ENCODE measurements around the gene DUSP19.
"Not testable (repeated sequence)": the region's sequence is repeated elsewhere in the genome, so short reads cannot be mapped to it uniquely, and the experiment has no call there.

The DUSP19 gene

DNA sequence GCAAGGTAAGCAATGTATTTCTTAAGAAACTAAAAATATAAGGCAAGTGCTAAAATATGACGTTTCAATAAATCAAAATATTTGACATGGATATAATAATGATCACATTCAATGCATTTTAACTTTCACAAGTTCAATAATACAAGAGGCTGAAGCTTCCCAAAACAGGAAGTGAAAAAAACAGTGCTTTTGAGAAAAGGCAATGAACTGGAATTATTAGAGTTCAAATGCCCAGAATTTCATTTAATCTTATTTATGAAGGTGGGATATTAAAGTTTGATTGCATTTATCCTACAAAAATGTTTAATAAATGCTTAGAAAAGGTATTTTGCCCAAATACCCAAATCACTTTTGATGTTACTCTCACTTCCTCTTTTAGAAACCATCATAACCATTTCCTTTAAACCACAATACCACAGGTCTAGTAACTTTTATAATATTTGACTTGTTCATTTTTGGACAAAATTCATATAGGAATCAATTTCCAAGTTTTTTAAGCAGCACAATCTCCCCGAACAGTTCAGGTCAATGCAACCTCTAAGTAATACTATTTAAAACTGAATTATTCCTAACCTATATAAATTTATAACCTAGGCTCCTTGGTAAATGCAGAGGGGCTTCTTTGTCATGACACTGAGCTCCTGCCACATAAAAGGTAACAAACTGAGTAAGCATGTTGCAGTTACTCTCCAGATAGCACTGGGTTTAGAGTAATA lies 42.4 kb upstream of the DUSP19 start:
- no peak for DNase-seq (ENCODE audit: low read depth)
- TF ChIP-seq, protein P1, sequence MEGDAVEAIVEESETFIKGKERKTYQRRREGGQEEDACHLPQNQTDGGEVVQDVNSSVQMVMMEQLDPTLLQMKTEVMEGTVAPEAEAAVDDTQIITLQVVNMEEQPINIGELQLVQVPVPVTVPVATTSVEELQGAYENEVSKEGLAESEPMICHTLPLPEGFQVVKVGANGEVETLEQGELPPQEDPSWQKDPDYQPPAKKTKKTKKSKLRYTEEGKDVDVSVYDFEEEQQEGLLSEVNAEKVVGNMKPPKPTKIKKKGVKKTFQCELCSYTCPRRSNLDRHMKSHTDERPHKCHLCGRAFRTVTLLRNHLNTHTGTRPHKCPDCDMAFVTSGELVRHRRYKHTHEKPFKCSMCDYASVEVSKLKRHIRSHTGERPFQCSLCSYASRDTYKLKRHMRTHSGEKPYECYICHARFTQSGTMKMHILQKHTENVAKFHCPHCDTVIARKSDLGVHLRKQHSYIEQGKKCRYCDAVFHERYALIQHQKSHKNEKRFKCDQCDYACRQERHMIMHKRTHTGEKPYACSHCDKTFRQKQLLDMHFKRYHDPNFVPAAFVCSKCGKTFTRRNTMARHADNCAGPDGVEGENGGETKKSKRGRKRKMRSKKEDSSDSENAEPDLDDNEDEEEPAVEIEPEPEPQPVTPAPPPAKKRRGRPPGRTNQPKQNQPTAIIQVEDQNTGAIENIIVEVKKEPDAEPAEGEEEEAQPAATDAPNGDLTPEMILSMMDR (IDR thresholded peaks at IDR 0.05; ENCODE audit: low read depth, low read length, missing control alignments): no peak
- H3K4me3 ChIP-seq (ENCODE audit: low read depth, low read length): no peak overlapping the region

DNA sequence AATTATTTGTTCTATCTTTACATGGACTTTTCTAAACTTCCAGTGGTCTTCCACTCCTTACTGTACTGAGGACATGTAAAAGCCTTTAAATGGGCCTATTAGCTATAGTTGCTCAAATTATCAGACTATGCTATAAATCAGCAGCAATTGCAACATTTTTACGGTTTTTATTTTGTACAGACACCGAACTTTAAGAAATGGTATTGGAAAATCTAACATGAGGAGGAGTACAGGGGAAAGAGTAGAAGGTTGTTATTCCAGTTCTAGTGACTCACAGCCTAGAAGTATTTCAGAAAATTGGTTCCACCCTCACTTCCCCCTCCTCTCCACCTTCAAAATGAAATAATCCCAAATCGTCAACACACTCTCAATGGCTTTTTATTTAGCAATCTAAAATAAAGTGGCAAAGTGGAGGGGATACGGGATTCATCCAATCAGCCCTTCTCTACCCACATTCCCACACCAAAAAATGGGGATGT lies 41.4 kb upstream of the DUSP19 start:
- TF ChIP-seq, protein P1 (IDR thresholded peaks at IDR 0.05; ENCODE audit: low read depth, low read length, missing control alignments): no peak
- no peak for DNase-seq (ENCODE audit: low read depth)
- peak overlapping the region; percentile 69 for H3K4me3 ChIP-seq (ENCODE audit: low read depth, low read length)

DNA sequence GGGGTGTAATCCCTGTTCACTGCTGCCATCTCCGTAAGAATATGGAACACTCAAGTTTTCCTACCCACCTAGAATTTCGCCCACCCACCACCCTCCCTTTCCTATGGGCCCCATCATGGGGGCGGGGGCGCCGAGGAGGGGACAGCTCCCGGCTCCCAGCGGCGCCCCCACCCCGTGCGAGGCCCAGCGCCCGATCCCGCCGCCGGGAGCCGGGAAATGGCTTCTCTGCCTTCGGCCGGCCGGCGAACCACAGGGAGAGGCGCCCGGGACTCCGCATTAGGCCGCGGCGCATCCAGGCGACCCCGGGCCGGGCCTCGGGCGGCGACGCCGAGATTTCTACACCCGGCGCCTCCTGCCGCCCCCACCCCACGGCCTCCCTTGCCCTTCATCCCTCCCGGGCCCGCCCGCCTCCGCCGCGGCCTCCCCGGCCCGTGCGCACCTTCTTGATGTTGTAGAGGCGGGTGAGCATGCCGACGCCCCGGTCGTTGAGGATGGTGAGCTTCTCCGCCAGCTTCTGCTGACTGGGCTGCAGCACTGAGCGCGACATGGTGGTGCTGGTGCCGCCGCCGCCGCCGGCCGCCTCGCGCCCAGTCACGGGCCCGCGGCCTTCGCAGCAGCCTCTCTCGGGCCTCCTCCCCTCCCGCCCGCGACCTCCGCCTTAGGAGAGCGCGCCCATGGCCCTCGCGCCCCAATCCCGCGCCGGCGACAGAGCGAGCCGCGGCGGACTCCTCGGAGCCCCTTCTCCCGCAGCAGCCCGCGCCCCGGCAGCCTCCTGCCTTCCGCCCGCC lies 40.8 kb upstream of the DUSP19 start:
- peak overlapping the region; percentile 69 for H3K4me3 ChIP-seq (ENCODE audit: low read depth, low read length)
- no peak for DNase-seq (ENCODE audit: low read depth)
- TF ChIP-seq, protein P1 (IDR thresholded peaks at IDR 0.05; ENCODE audit: low read depth, low read length, missing control alignments): no peak

DNA sequence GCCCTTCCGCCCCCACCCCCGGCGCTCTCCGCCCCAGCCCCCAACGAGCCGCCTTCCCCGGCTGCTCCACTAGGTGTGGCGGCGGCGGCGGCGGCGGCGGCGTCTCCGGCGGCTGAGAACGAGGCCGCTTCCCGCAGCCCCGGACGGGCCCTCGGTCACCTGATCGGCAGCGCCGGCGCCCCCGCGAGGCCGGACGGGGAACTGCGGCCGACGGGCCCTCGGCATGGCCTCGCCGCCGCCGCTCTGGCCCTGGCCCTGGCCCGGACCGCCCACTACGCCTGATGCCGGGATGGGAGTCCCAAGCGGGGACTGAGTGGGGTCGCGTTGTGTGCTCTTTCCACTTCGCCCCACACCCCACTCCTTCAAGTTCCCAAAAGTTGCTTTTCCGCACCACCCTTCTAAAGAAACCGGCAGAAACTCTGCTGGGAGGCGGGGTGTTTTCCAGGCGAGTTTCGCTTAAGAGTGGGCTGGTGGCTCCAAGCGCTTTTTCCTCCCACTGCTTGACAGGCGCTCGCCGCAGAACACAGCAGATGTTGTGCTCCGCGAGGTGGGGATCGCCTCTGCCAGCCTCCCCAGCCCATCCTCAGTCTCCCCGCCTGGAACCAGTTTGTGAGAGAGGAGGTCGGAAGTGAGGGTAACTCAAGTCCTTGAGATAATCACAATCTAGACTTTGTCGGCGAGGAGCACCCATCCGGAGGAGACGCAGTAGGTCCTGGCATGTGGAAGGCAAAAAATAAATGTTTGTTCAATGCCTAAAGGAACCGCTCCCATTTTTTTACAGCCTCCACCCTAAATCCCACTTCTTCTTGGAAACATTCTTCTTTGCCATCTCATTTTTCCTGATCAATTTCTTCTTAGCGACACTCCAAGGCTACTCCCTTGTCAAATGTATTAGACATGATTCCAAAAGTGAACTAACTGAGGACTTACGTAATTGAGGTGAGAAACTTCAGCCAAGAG lies 39.9 kb upstream of the DUSP19 start, which contains the start of gene NCKAP1:
Gene NCKAP1 (minus strand): TSS at position 117 of the 960 bp plus-strand sequence. CDS start 358 bp downstream, outside the sequence.
- TF ChIP-seq, protein P1 (IDR thresholded peaks at IDR 0.05; ENCODE audit: low read depth, low read length, missing control alignments): peak; percentile 73
- no peak for DNase-seq (ENCODE audit: low read depth)

DNA sequence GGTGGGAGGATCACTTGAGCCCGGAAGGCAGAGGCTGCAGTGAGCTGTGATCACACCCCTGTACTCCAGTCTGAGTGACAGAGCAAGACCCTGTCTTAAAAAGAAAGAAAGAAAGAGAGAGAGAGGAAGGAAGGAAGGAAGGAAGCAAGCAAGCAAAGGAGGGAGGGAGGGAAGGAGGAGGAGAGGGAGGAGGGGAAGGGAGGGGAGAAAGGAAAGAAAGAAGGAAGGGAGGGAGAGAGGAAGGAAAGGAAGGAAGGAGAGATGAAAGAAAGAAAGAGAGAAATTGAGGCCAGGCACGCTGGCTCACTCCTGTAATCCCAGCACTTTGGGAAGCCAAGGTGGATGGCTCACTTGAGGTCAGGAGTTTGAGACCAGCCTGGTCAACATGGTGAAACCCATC lies 37.9 kb upstream of the DUSP19 start:
- TF ChIP-seq, protein P1 (IDR thresholded peaks at IDR 0.05; ENCODE audit: low read depth, low read length, missing control alignments): no peak
- DNase-seq (ENCODE audit: low read depth): no peak
- H3K4me3 ChIP-seq (ENCODE audit: low read depth, low read length): no peak overlapping the region

More for the DNA sequence above, 39.9 kb upstream of the DUSP19 start, which contains the start of gene NCKAP1:
- peak within 1 kb of the TSS; percentile 69 for H3K4me3 ChIP-seq (ENCODE audit: low read depth, low read length)

DNA sequence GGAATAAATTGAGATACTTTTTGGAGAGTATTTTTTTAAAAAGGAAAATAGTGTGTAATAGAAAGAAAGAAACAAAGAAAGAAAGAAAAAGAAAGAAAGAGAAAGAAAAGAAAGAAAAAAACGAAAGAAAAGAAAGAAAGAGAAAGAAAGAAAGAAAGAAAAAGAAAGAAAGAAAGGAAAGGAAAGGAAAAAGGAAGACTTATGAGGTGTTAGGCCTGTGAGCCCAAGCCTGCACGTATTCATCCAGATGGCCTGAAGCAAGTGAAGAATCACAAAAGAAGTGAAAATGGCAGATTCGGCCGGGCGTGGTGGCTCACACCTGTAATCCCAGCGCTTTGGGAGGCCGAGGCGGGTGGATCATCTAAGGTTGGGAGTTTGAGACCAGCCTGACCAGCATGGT lies 35.0 kb upstream of the DUSP19 start:
- H3K4me3 ChIP-seq (ENCODE audit: low read depth, low read length); DNase-seq (ENCODE audit: low read depth): not testable (repeated sequence)

DNA sequence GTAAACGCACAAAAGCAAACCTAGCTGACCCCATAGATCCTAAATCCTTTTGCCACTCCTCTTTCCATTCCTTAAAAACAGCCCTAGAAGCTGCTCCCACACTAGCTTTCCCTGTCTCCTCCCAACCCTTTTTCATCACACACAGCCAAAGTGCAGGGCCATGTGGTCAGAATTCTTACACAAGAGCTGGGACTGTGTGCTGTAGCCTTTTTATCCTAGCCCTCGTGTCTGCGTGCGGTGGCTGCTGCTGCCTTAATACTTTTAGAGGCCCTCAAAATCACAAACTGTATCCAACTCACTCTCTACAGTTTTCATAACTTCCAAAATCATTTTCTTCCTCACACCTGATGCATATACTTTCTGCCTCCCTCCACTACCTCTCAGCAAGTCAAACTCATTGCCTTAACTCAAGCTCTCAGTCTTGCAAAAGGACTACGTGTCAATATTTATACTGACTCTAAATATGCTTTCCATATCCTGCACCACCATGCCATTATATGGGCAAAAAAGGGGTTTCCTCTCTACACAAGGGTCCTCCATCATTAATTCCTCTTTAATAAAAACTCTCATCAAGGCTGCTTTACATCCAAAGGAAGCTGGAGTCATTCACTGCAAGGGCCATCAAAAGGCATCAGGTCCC lies 30.9 kb upstream of the DUSP19 start:
- not testable (repeated sequence) for DNase-seq (ENCODE audit: low read depth); H3K4me3 ChIP-seq (ENCODE audit: low read depth, low read length)
